Activated B cell treated with CpG ODN at 0.5 μM for 24 hours (primary cell): ENCODE measurements around the gene KDM4B. TPM values are rescaled to one million over a fixed set of nuclear protein-coding genes. Genes with fewer than 3 reads are reported as not detected.
"Not testable (repeated sequence)": the region's sequence is repeated elsewhere in the genome, so short reads cannot be mapped to it uniquely, and the experiment has no call there.

ENCODE experiments used
- ATAC-seq: fragments of 200-7000 bp; cut with Tn5 transposase; one replicate; pipeline ENCODE4 v1.10.0; 2021; ENCODE audit warnings: low read depth, mild to moderate bottlenecking, moderate library complexity
- CTCF ChIA-PET: fragments of 350-600 bp; sonication (Branson Sonifier 250); formaldehyde crosslinking; loops from one replicate; lab custom pipeline; 2021; ENCODE audit warnings: antibody characterized with exemption; lab: Charles Lee
- POLR2A ChIA-PET: fragments of 350-600 bp; sonication (Branson Sonifier 250); formaldehyde crosslinking; loops from one replicate; lab custom pipeline; 2021; ENCODE audit warnings: antibody characterized with exemption; lab: Charles Lee
- DNase-seq: peaks from one replicate; pipeline ENCODE4 v3.0.0; 2022
- H3K27ac Mint-ChIP-seq: one replicate; pipeline ENCODE4 v1.8.0; 2020; ENCODE audit warnings: mixed read lengths
- H3K27me3 Mint-ChIP-seq: one replicate; pipeline ENCODE4 v1.8.0; 2021; ENCODE audit warnings: mixed read lengths
- H3K36me3 Mint-ChIP-seq: one replicate; pipeline ENCODE4 v1.8.0; 2021; ENCODE audit warnings: low read depth, mixed read lengths
- H3K4me1 Mint-ChIP-seq: one replicate; pipeline ENCODE4 v1.8.0; 2021; ENCODE audit warnings: mixed read lengths
- H3K4me3 Mint-ChIP-seq: one replicate; pipeline ENCODE4 v1.8.0; 2020; ENCODE audit warnings: mild to moderate bottlenecking, mixed read lengths
- H3K9me3 Mint-ChIP-seq: one replicate; pipeline ENCODE4 v1.8.0; 2020; ENCODE audit warnings: mixed read lengths
- intact Hi-C: fragments of 100-400 bp; cut with micrococcal nuclease; formaldehyde crosslinking; loops from one replicate; pipeline ENCODE4 v1.15.1; 2024
- total RNA-seq: library from RNA; stranded (reverse); gene quantifications from 2 replicates; pipeline ENCODE4 v1.2.3, GENCODE V29; 2022
- TF ChIP-seq, protein P1 (sequence below): fragments of 200-600 bp; IDR thresholded peaks from one replicate; pipeline ENCODE4 v1.8.0; 2022; ENCODE audit warnings: antibody characterized with exemption, mild to moderate bottlenecking

The KDM4B gene
- total RNA-seq, 1 donor from 2014 or later = 88.9 TPM

DNA sequence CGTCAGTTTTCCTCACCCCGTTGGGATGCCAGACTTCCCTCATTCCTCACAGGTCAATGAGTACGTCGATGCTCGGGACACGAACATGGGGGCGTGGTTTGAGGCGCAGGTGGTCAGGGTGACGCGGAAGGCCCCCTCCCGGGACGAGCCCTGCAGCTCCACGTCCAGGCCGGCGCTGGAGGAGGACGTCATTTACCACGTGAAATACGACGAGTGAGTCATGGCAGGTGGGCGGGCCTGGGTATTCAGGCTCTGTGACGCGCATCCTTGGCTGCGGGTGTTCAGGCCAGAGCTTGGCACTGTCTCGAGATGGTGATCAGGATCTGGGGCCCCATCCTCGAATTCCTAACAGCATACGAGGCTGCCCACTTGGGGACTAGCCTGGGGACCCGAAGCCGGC lies 38.2 kb upstream of the KDM4B start:
- TF ChIP-seq, protein P1, sequence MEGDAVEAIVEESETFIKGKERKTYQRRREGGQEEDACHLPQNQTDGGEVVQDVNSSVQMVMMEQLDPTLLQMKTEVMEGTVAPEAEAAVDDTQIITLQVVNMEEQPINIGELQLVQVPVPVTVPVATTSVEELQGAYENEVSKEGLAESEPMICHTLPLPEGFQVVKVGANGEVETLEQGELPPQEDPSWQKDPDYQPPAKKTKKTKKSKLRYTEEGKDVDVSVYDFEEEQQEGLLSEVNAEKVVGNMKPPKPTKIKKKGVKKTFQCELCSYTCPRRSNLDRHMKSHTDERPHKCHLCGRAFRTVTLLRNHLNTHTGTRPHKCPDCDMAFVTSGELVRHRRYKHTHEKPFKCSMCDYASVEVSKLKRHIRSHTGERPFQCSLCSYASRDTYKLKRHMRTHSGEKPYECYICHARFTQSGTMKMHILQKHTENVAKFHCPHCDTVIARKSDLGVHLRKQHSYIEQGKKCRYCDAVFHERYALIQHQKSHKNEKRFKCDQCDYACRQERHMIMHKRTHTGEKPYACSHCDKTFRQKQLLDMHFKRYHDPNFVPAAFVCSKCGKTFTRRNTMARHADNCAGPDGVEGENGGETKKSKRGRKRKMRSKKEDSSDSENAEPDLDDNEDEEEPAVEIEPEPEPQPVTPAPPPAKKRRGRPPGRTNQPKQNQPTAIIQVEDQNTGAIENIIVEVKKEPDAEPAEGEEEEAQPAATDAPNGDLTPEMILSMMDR = no peak
- ChIA-PET CTCF (interaction anchor here (1.0 kb wide), 1 partner anchor 107 kb away, joined by 3 read pairs; no protein-coding TSS in a partner anchor), POLR2A (interaction anchor here (0.6 kb wide), 1 partner anchor 9 kb away, joined by 4 read pairs; no protein-coding TSS in a partner anchor)
- intact Hi-C loops = no loop called here
- H3K36me3 Mint-ChIP-seq = no peaks in the 10 kb centered on the region
- peaks cover 10% of the 10 kb centered on the region for H3K4me1 Mint-ChIP-seq
- DNase-seq (no peak), ATAC-seq (no peak)
- H3K27ac Mint-ChIP-seq = no peak overlapping the region
- H3K4me3 Mint-ChIP-seq = no peak overlapping the region
- H3K9me3 Mint-ChIP-seq = no peaks in the 10 kb centered on the region
- no peaks in the 10 kb centered on the region for H3K27me3 Mint-ChIP-seq

DNA sequence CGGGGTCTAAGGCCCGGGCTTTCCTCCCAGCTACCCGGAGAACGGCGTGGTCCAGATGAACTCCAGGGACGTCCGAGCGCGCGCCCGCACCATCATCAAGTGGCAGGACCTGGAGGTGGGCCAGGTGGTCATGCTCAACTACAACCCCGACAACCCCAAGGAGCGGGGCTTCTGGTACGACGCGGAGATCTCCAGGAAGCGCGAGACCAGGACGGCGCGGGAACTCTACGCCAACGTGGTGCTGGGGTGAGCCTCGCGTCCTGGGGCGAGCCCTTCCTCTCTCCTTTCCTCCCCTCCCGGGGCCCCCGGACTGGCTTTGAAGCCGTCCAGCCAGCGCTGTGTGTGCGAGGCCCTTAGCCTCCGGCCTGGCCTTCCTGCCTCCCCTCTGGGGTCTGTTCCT lies 36.2 kb upstream of the KDM4B start:
- ATAC-seq (no peak), DNase-seq (no peak)
- TF ChIP-seq, protein P1 = no peak
- Mint-ChIP-seq H3K27ac (no peak overlapping the region), H3K4me1 (peaks cover 10% of the 10 kb centered on the region), H3K4me3 (no peak overlapping the region), H3K36me3 (no peaks in the 10 kb centered on the region), H3K27me3 (no peaks in the 10 kb centered on the region), H3K9me3 (no peaks in the 10 kb centered on the region)
- intact Hi-C loops = no loop called here
- POLR2A ChIA-PET = no interaction called here
- CTCF ChIA-PET = no interaction called here

DNA sequence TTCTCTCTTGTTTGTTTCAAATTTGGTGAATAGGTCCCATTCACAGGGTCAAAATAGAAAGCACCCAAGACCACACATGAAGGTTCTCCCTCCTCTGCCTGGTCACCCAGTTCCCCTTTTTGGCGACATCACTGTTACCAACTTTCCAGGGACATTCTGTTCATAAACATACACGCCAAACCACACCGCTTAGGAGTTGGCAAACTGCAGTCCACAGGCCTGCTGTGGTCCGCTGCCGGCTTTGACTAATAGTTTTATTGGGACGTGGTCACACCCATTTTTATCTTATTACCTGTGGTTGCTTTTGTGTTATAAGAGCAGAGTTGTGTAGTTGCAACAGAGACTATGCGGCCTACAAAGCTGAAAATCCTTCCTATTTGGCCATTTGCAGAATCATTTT lies 35.4 kb upstream of the KDM4B start:
- intact Hi-C loops = no loop called here
- H3K27ac Mint-ChIP-seq = no peak overlapping the region
- ATAC-seq (no peak), DNase-seq (no peak)
- CTCF ChIA-PET = no interaction called here
- POLR2A ChIA-PET = no interaction called here
- TF ChIP-seq, protein P1 = no peak
- peaks cover 10% of the 10 kb centered on the region for H3K4me1 Mint-ChIP-seq
- no peaks in the 10 kb centered on the region for H3K27me3 Mint-ChIP-seq
- H3K9me3 Mint-ChIP-seq = no peaks in the 10 kb centered on the region
- no peak overlapping the region for H3K4me3 Mint-ChIP-seq
- H3K36me3 Mint-ChIP-seq = no peaks in the 10 kb centered on the region

DNA sequence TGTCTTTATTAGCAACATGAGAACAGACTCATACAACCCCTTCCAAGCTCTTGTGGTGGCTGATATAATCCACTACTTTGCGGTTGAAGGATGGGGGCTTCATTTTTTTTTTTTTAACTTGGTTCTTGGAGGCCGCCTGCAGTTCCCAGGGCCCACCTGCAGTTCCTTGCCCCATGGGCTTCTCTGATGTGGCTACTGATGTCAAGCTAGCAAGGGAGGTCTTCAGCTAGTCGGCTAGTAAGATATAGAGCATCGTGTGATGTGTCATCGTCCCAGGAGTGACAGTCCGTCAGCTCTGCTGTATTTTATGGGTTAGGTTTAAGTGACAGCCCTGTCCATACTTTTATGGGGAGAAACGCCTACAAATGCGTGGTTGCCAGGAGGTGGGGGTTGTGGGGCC lies 33.5 kb upstream of the KDM4B start:
- H3K36me3 Mint-ChIP-seq = no peaks in the 10 kb centered on the region
- DNase-seq (no peak), ATAC-seq (no peak)
- TF ChIP-seq, protein P1 = no peak
- no peak overlapping the region for H3K27ac Mint-ChIP-seq
- no peaks in the 10 kb centered on the region for H3K9me3 Mint-ChIP-seq
- intact Hi-C loops = no loop called here
- H3K4me3 Mint-ChIP-seq = no peak overlapping the region
- H3K4me1 Mint-ChIP-seq = peaks cover 10% of the 10 kb centered on the region
- ChIA-PET CTCF (interaction anchor here (1.2 kb wide), 1 partner anchor 96 kb away, joined by 3 read pairs; no protein-coding TSS in a partner anchor), POLR2A (no interaction called here)
- H3K27me3 Mint-ChIP-seq = no peaks in the 10 kb centered on the region

DNA sequence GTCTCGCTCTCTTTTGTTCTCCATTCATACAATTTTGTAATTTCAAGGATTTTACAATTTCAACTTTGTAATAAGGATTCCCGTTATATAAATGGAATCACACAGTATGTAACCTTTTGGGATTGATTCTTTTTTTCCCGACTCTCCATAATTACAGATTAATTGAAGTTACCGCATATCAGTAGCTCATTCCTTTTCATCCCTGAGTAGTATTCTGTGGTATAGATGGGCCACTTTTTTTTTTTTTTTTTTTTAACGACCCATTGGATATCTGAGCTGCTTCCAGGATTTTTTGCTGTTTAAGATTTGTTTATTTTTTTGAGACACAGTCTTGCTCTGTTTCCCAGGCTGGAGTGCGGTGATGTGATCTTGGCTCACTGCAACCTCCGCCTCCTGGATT lies 31.9 kb upstream of the KDM4B start:
- no peak overlapping the region for H3K4me3 Mint-ChIP-seq
- H3K27ac Mint-ChIP-seq = no peak overlapping the region
- POLR2A ChIA-PET = no interaction called here
- H3K4me1 Mint-ChIP-seq = peaks cover 10% of the 10 kb centered on the region
- H3K27me3 Mint-ChIP-seq = no peaks in the 10 kb centered on the region
- ATAC-seq (no peak), DNase-seq (no peak)
- intact Hi-C loops = no loop called here
- no peaks in the 10 kb centered on the region for H3K36me3 Mint-ChIP-seq
- TF ChIP-seq, protein P1 = no peak
- CTCF ChIA-PET = no interaction called here
- H3K9me3 Mint-ChIP-seq = no peaks in the 10 kb centered on the region

DNA sequence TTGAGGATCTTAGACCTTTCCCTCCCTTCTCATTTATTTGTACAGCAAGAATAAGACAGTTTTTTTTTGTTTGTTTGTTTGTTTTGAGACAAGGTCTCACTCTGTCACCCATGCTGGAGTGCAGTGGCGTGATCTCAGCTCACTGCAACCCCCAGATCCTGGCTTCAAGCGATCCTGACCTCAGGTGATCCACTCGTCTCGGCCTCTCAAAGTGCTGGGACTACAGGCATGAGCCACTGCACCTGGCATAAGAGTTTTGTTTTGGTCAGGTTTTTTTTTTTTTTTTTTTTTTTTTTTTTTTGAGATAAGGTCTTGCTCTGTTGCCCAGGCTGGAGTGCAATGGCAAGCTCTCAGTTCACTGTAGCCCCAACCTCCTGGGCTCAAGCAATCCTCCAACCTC lies 30.5 kb upstream of the KDM4B start:
- intact Hi-C loops, H3K4me1 Mint-ChIP-seq, H3K27ac Mint-ChIP-seq, ATAC-seq, DNase-seq, H3K4me3 Mint-ChIP-seq, H3K9me3 Mint-ChIP-seq, H3K36me3 Mint-ChIP-seq, CTCF ChIA-PET, POLR2A ChIA-PET, H3K27me3 Mint-ChIP-seq: not testable (repeated sequence)
